Activated CD8-positive, alpha-beta memory T cell treated with anti-CD3 and anti-CD28 coated beads for 24 hours (primary cell): ENCODE data around the gene RPGRIP1.
"Not testable (repeated sequence)": the region's sequence is repeated elsewhere in the genome, so short reads cannot be mapped to it uniquely, and the experiment has no call there.

Experiments used
- DNase-seq: peaks from one replicate; pipeline ENCODE4 v3.0.0-alpha.2; 2020

The RPGRIP1 gene

DNA sequence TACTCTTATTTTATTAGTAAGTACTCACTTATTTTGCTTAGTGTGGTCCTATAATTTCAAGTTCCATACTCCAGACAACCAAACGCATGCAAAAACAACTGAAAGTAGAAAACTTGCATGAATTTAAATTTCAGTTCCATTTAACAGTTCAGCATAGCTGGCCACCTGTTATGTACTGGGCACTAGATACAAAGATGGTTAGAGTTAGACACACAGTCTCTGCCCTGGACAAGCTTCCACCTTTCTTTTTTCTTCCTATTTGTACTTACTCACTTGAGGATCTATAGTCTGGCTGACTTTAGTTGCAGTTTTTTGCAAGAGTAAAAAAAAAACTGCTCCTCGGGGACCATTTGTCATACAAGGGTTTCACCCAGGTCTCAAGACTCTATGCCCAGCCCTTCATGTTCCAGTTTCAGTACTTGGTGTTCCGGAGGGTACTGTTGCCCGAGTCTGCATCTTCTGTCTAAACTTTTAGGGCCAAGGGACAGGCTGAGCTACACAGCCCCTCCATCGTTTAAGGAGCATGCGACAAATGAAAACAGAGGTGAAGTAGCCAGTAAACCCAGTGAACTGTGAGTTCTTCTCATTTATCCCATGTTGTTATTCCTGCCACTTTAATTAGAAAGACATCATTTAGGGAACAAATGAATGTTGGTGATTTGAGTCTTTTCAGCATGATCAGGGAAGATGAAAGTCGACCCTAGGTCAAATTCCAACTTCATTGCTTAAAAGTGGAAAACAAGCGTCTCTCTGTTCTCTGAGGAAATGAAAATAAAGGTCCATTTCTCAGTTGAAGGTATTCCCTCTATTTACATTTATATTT is 22.3 kb downstream of the RPGRIP1 start:
- DNase-seq: no peak

GRCh38 chr14:21302836-21303140 is 22.9 kb downstream of the RPGRIP1 start:
- not testable (repeated sequence) for DNase-seq

GRCh38 chr14:21307637-21308036 is 27.8 kb downstream of the RPGRIP1 start:
- no peak for DNase-seq

DNA sequence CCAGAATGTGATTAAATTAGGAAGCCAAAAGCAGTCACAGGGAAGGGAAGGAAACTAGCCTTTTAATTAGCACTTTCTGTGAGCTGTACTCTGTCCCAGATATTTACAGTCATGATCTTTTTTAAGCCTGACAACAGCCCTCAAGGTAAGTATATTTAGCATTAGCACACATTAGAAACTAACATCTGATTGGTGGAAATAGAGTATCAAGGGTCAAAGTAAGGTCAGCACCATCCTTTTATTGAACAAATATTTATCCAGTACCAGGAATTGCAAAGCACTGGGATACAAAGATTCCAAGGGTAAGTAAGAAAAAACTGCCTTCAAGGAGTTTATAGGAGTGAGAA is 28.2 kb downstream of the RPGRIP1 start:
- DNase-seq: no peak

- DNase-seq: peak; percentile 82
Observed at GRCh38 chr14:21308479-21309237, 28.8 kb downstream of the RPGRIP1 start.

DNA sequence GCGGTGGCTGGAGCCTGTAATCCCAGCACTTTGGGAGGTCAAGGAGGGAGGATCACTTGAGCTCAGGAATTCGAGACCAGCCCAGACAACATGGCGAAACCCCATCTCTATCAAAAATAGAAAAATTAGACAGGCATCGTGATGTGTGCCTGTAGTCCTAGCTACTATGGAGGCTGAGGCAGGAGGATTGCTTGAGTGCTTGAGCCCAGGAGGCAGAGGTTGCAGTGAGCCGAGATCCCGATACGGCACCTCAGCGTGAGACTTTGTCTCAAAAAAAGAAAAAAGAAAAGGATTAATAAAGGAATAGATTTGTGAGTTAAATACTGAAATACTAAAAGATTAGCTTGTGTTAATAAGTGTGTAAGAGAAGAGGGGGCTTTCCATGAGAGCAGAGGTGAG is 29.4 kb downstream of the RPGRIP1 start:
- no peak for DNase-seq

GRCh38 chr14:21309956-21310355 is 30.1 kb downstream of the RPGRIP1 start:
- no peak for DNase-seq

DNA sequence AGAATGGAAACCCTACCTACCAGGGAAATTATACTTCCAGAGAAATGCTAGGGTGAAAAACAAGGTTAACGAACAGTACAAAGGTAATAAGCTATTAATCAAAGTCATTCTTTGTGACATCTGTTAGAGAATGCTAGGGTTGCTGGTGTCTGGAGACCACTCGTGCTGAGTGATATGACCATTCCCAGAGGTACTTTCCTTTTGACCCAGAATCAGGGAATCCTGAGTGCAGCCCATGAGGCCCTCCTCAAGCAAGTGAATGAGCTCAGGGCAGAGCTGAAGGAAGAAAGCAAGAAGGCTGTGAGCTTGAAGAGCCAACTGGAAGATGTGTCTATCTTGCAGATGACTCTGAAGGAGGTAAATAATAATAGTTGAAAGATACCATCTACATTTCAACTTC is 31.7 kb downstream of the RPGRIP1 start:
- DNase-seq: no peak

DNA sequence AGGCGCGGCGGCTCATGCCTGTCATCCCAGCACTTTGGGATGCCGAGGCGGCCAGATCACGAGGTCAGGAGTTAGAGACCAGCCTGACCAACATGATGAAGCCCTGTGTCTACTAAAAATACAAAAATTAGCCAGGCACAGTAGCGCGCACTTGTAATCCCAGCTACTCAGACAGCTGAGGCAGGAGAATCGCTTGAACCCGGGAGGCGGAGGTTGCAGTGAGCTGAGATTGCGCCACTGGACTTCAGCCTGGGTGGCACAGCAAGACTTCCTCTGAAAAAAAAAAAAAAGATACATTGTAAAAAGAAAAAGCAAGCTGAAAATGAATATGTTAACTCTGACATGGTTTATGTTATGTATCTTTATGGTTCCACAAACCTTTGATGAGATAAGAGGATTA is 33.6 kb downstream of the RPGRIP1 start:
- no peak for DNase-seq

DNA sequence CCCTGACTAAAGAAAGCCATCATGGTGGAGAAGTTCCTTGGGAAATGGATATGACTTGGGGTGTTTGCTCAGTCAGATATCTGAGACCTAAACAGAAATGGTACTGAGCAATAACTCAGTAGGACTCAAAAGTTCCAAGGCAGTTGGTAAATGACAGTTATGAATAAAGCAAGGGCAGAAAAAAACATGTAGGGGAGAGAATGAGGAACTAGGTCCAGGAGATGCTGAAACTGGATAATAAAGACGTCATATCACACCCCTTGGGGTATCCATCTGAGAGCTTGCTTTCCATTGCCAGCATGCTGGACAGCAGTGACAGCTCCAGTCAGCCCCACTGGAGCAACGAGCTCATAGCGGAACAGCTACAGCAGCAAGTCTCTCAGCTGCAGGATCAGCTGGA is 37.5 kb downstream of the RPGRIP1 start:
- DNase-seq: no peak

DNA sequence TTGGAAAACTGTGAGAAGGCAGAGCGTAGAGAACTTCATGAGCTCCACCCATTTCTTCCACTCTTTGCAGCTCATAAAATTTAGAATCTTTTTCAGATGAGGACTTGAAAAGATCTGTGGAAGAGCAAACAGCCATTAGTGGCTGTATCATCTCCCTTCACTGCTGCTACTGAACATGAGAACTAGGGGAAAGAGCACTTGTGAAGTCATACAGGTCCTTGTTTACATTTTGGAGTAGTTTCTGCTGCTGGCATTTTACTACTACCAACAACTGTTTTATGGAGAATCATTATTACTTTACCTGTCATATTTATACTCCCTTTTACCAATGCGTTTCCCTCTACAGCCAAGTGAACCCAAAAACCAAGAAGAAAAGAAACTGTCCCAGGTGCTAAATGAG is 41.0 kb downstream of the RPGRIP1 start:
- no peak for DNase-seq

- no peak for DNase-seq
Observed at GRCh38 chr14:21322716-21323115, 42.8 kb downstream of the RPGRIP1 start.

- no peak for DNase-seq
Observed at GRCh38 chr14:21326972-21327371, 47.1 kb downstream of the RPGRIP1 start.
